Measurements from ENCODE around the gene ZNF766.

- no peak for TF ChIP-seq CTCF (conservative IDR thresholded peaks at IDR 0.05 in 1 of 2, IDR thresholded peaks at IDR 0.05 in 1 of 2; ENCODE audit: extremely low read depth in 1 of 2, insufficient read depth in 1 of 2, low read depth in 1 of 2, low read length in 2 of 2)
- TF ChIP-seq EZH2 (IDR thresholded peaks at IDR 0.05; ENCODE audit: borderline replicate concordance, low read length) = no peak
Measured at GRCh38 chr19:52229524-52229923, 39.9 kb upstream of the ZNF766 start.

All from mammary epithelial cell (primary cell).